Measurements from ENCODE around the gene SLC23A3. TPM values are rescaled to one million over a fixed set of nuclear protein-coding genes. Genes with fewer than 3 reads are reported as not detected.

Gene SLC23A3
- total RNA-seq, 1 donor from 2014 or later: 2.4 TPM

DNA sequence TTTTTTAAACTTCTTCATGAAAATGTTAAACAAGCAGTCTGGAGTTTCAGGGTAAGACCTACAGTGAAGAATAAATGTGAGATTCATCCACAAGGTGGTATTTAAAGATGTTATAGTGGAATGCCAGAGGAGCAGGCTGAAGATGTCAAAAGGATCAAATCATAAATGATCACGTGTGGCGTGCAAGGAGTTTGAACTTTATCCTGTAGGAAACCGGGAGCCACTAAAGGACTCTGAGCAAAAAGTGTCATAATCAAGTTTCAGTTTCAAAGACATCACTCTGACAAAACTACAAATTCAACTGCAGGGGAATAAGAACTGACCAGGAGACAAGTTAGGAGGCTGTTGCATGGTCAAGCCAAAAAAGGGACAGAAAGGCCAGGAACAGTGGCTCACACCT lies 29.1 kb downstream of the SLC23A3 start:
- Mint-ChIP-seq H3K36me3 (ENCODE audit: low read depth) (peaks cover 22% of the 10 kb centered on the region), H3K9me3 (ENCODE audit: low read depth) (peaks cover 5% of the 10 kb centered on the region), H3K4me3 (ENCODE audit: unreplicated experiment) (no peak overlapping the region), H3K27me3 (ENCODE audit: low read depth) (no peaks in the 10 kb centered on the region), H3K4me1 (ENCODE audit: low read depth) (peaks cover 18% of the 10 kb centered on the region), H3K27ac (ENCODE audit: unreplicated experiment) (no peak overlapping the region)
- DNase-seq (ENCODE audit: low spot score): no peak
- TF ChIP-seq, protein P1, sequence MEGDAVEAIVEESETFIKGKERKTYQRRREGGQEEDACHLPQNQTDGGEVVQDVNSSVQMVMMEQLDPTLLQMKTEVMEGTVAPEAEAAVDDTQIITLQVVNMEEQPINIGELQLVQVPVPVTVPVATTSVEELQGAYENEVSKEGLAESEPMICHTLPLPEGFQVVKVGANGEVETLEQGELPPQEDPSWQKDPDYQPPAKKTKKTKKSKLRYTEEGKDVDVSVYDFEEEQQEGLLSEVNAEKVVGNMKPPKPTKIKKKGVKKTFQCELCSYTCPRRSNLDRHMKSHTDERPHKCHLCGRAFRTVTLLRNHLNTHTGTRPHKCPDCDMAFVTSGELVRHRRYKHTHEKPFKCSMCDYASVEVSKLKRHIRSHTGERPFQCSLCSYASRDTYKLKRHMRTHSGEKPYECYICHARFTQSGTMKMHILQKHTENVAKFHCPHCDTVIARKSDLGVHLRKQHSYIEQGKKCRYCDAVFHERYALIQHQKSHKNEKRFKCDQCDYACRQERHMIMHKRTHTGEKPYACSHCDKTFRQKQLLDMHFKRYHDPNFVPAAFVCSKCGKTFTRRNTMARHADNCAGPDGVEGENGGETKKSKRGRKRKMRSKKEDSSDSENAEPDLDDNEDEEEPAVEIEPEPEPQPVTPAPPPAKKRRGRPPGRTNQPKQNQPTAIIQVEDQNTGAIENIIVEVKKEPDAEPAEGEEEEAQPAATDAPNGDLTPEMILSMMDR (IDR thresholded peaks at IDR 0.05): no peak

DNA sequence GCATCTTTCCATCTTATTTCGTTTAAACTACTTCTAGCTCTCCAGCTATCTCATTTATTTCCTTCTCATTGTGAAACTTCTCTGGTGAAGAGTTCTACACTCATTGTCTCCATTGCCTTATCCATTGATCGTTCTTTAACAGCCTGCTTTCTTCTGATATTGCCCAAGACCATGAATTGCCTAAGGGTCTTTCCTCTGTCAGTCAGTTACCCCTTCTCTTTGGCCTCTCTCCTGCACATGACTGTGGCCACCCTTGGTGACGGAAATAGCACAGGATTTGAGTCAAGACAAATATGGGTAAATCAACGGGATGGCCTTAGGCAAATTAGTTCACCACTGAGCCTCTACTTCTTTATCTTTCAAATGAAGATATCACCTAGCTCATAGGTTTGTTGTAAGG lies 35.9 kb downstream of the SLC23A3 start:
- H3K27ac Mint-ChIP-seq (ENCODE audit: unreplicated experiment): no peak overlapping the region
- H3K4me3 Mint-ChIP-seq (ENCODE audit: unreplicated experiment): no peak overlapping the region
- TF ChIP-seq, protein P1 (IDR thresholded peaks at IDR 0.05): no peak
- peaks cover 4% of the 10 kb centered on the region for H3K4me1 Mint-ChIP-seq (ENCODE audit: low read depth)
- no peak for DNase-seq (ENCODE audit: low spot score)
- peaks cover 15% of the 10 kb centered on the region for H3K36me3 Mint-ChIP-seq (ENCODE audit: low read depth)
- no peaks in the 10 kb centered on the region for H3K9me3 Mint-ChIP-seq (ENCODE audit: low read depth)
- H3K27me3 Mint-ChIP-seq (ENCODE audit: low read depth): no peaks in the 10 kb centered on the region

DNA sequence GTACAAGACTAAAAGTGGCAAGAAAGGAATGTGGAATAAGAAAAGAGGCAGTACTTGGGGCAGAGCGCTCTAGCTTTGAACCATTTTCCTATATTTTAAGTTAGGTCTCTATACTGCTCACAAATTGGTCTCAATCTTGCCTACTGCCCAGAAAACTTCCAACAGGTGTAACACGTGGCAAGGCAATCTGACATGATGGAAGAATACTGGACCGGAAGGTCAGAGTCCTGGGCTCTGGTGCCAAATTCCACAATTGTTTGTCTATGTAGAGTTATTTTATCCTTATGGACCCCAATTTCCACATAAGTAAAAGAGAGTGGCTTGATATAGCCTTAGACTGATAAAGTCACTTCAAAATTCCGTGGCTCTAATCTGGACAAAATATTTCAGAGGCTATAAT lies 38.1 kb downstream of the SLC23A3 start:
- H3K36me3 Mint-ChIP-seq (ENCODE audit: low read depth): peaks cover 9% of the 10 kb centered on the region
- TF ChIP-seq, protein P1 (IDR thresholded peaks at IDR 0.05): no peak
- H3K4me1 Mint-ChIP-seq (ENCODE audit: low read depth): no peaks in the 10 kb centered on the region
- H3K4me3 Mint-ChIP-seq (ENCODE audit: unreplicated experiment): no peak overlapping the region
- DNase-seq (ENCODE audit: low spot score): no peak
- H3K27me3 Mint-ChIP-seq (ENCODE audit: low read depth): no peaks in the 10 kb centered on the region
- H3K27ac Mint-ChIP-seq (ENCODE audit: unreplicated experiment): no peak overlapping the region
- H3K9me3 Mint-ChIP-seq (ENCODE audit: low read depth): no peaks in the 10 kb centered on the region

DNA sequence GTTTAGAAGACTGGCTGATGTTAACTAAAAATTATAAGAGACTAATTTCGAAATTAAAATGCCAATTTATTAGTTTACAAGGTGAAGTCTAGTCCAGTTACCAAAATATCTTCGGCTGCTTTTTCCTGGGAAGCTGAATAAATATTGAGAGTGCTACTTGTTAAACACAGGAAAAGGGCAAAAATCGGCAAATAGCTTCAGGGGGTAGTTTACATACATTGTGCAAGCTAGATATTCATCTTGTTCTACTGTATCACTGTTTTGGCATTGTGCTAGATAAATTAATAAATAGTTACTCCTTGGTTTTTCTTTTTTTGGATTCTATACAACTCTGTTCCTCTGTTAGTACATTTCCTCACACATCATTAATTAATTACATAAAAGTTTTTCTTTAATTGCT lies 38.5 kb downstream of the SLC23A3 start:
- Mint-ChIP-seq H3K9me3 (ENCODE audit: low read depth) (no peaks in the 10 kb centered on the region), H3K4me1 (ENCODE audit: low read depth) (no peaks in the 10 kb centered on the region), H3K36me3 (ENCODE audit: low read depth) (peaks cover 9% of the 10 kb centered on the region), H3K27ac (ENCODE audit: unreplicated experiment) (no peak overlapping the region), H3K27me3 (ENCODE audit: low read depth) (no peaks in the 10 kb centered on the region), H3K4me3 (ENCODE audit: unreplicated experiment) (no peak overlapping the region)
- DNase-seq (ENCODE audit: low spot score): no peak
- TF ChIP-seq, protein P1 (IDR thresholded peaks at IDR 0.05): no peak

DNA sequence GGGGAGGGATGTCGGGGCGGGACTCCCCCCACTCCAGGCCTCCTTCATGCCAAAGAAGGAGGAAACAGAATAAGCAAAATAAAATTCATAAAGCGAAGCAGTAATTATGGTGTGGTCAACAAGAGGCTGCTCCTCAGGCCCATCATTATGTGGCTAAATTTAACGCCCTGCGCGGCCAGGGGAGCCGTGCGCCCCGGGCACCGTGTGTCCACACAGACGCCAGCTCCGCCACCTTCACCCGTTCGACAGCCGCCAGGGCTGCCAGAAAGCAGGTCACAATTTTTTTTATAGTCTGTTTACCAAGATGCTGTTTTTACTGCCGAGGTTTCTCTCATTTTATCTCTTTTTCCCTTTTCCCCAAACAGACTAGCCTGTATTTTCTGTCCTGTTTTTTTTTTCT lies 40.2 kb downstream of the SLC23A3 start:
- Mint-ChIP-seq H3K9me3 (ENCODE audit: low read depth) (no peaks in the 10 kb centered on the region), H3K36me3 (ENCODE audit: low read depth) (peaks cover 9% of the 10 kb centered on the region), H3K27ac (ENCODE audit: unreplicated experiment) (no peak overlapping the region), H3K4me3 (ENCODE audit: unreplicated experiment) (no peak overlapping the region), H3K27me3 (ENCODE audit: low read depth) (no peaks in the 10 kb centered on the region), H3K4me1 (ENCODE audit: low read depth) (peaks cover 10% of the 10 kb centered on the region)
- no peak for DNase-seq (ENCODE audit: low spot score)
- TF ChIP-seq, protein P1 (IDR thresholded peaks at IDR 0.05): no peak
